Panc1 (cell line): ENCODE results near the gene KCNJ12. TPM values are rescaled to one million over a fixed set of nuclear protein-coding genes. Genes with fewer than 3 reads are reported as not detected.
"Not testable (repeated sequence)": the region's sequence is repeated elsewhere in the genome, so short reads cannot be mapped to it uniquely, and the experiment has no call there.

Source experiments
- ATAC-seq: fragments of 200-7000 bp; cut with Tn5 transposase; 2 replicates; pipeline ENCODE4 v1.9.1; 2020; ENCODE audit warnings: mild to moderate bottlenecking, moderate library complexity
- BruUV-seq: library from RNA; stranded (reverse); fragments of 400-500 nt; replicated peaks from 2 replicates; lab custom pipeline; 2021; lab: Mats Ljungman, UMichigan
- CTCF ChIA-PET: fragments of 300-600 bp; sonication (Branson Sonifier 250); formaldehyde crosslinking; loops from one replicate; lab custom pipeline; 2022; ENCODE audit warnings: antibody characterized with exemption; lab: Charles Lee
- POLR2A ChIA-PET: fragments of 300-600 bp; sonication (Branson Sonifier 250); formaldehyde crosslinking; loops from one replicate; lab custom pipeline; 2022; ENCODE audit warnings: antibody characterized with exemption; lab: Charles Lee
- DNase-seq: peaks from one replicate; pipeline ENCODE4 v3.0.0-alpha.2; 2010; ENCODE audit warnings: low read depth, low spot score
- H3K27ac ChIP-seq: 2 replicates; pipeline ENCODE4 v1.5.1; 2011; ENCODE audit warnings: mild to moderate bottlenecking, low read length, inconsistent platforms
- H3K27me3 ChIP-seq: fragments of 200-500 bp; sonication (Bioruptor generic); 2 replicates; pipeline ENCODE4 v1.6.0; 2014; ENCODE audit warnings: low read length, inconsistent platforms; ENCODE audit not compliant: control insufficient read depth, insufficient read depth
- H3K36me3 ChIP-seq: fragments of 200-500 bp; sonication (Bioruptor generic); 2 replicates; pipeline ENCODE4 v1.5.1; 2014; ENCODE audit warnings: inconsistent platforms, mild to moderate bottlenecking, low read length, moderate library complexity; ENCODE audit not compliant: control insufficient read depth, insufficient read depth
- H3K4me1 ChIP-seq: 2 replicates; pipeline ENCODE4 v1.5.1; 2011; ENCODE audit warnings: inconsistent platforms, mild to moderate bottlenecking, low read length, moderate library complexity; ENCODE audit not compliant: control insufficient read depth, insufficient read depth
- H3K4me3 ChIP-seq, 2 experiments: 2 replicates each; pipeline ENCODE4 v1.5.1; 2011 to 2012; ENCODE audit warnings: low read depth in 2 of 2, low read length in 2 of 2, mild to moderate bottlenecking in 2 of 2, inconsistent platforms in 1 of 2, moderate library complexity in 1 of 2
- H3K9me3 ChIP-seq: fragments of 200-500 bp; sonication (Bioruptor generic); 2 replicates; pipeline ENCODE4 v1.5.1; 2014; ENCODE audit warnings: low read depth, mild to moderate bottlenecking, inconsistent platforms, low read length, moderate library complexity; ENCODE audit not compliant: control insufficient read depth, insufficient read depth
- CTCF ChIP-seq: fragments of 450-650 bp; IDR thresholded peaks from 2 replicates; pipeline ENCODE4 v1.5.1; 2017; ENCODE audit warnings: mild to moderate bottlenecking
- POLR2AphosphoS5 ChIP-seq: IDR thresholded peaks from 2 replicates; pipeline ENCODE4 v1.6.1; 2012; ENCODE audit warnings: mild to moderate bottlenecking, low read depth, low read length, moderate library complexity
- REST ChIP-seq, 2 experiments: IDR thresholded peaks; 2 replicates each; pipeline ENCODE4 v1.6.1; 2011 to 2012; ENCODE audit warnings: low read depth in 2 of 2, control low read depth in 1 of 2, low read length in 1 of 2, mild to moderate bottlenecking in 1 of 2, moderate library complexity in 1 of 2; ENCODE audit not compliant: insufficient read depth in 1 of 2
- TCF7L2 ChIP-seq: IDR thresholded peaks from 2 replicates; pipeline ENCODE4 v1.6.1; 2011; ENCODE audit warnings: mild to moderate bottlenecking, low read depth, low read length, inconsistent platforms
- in situ Hi-C: cut with HindIII; loops from 2 replicates; pipeline ENCODE4 v1.10.0; 2016; ENCODE audit warnings: low sequenced_read_pairs, low pct_unique_long_range_greater_than_20kb
- intact Hi-C: fragments of 100-400 bp; cut with micrococcal nuclease; formaldehyde crosslinking; loops from one replicate; pipeline ENCODE4 v1.10.0; 2022; ENCODE audit not compliant: unreplicated experiment
- total RNA-seq: library from RNA; stranded (reverse); gene quantifications from one replicate; pipeline ENCODE4 v1.2.1, GENCODE V29; 2021; ENCODE audit not compliant: unreplicated experiment

KCNJ12 gene
- total RNA-seq, 1 experiment from 2014 or later: 2.7 TPM

DNA sequence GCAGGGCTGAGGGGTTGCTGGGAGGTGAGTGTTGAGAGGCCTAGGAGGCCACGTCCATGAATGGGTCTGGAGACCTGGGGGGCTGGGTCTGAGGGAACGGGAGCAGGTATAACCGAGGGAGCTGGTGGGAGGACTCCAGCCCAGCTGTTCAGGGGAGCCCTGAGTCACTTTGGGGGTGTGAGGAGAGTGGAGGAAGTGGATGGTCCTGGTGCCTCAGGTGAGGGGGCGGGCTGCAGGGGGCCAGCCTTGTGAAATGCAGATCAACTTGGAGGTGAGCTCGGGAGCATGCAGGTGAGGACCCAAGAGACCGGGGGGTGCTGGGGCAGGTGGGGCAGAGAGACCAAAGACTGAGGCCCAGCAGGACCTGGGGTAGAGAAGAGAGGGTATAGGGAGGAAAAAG, 79.6 kb downstream of the KCNJ12 start:
- H3K9me3 ChIP-seq: no peaks in the 10 kb centered on the region
- no peaks in the 10 kb centered on the region for H3K36me3 ChIP-seq
- no peak overlapping the region for H3K4me3 ChIP-seq
- no peak for TF ChIP-seq TCF7L2
- no peak for TF ChIP-seq REST (IDR thresholded peaks at IDR 0.05; ENCODE audit: insufficient read depth in 1 of 2, low read depth in 2 of 2, low read length in 1 of 2)
- no peak for TF ChIP-seq CTCF
- no peak for TF ChIP-seq POLR2AphosphoS5
- in situ Hi-C loops: no loop called here
- intact Hi-C loops: no loop called here
- no TSS peak for BruUV-seq
- no peaks in the 10 kb centered on the region; the same call in 1 of the 2 replicates for H3K27me3 ChIP-seq
- no peak overlapping the region for H3K27ac ChIP-seq
- peaks cover 5% of the 10 kb centered on the region for H3K4me1 ChIP-seq
- CTCF ChIA-PET: interaction anchor here (0.6 kb wide), 1 partner anchor 323 kb away, joined by 5 read pairs; no protein-coding TSS in a partner anchor
- no peak for ATAC-seq
- POLR2A ChIA-PET: no interaction called here
- no peak for DNase-seq

DNA sequence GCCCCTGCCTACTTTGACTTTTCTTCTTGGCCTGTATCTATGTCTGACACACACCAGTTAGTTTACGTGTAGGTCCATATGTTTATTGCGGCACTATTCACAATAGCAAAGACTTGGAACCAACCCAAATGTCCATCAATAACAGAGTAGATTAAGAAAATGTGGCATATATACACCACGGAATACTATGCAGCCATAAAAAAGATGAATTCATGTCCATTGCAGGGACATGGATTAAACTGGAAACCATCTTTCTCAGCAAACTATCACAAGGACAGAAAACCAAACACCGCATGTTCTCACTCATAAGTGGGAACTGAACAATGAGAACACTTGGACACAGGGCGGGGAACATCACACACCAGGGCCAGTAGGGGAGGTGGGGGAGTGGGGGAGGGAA, 80.3 kb downstream of the KCNJ12 start:
- in situ Hi-C loops, BruUV-seq, H3K4me1 ChIP-seq, H3K4me3 ChIP-seq, H3K36me3 ChIP-seq, H3K9me3 ChIP-seq, ATAC-seq, H3K27me3 ChIP-seq, intact Hi-C loops, DNase-seq, H3K27ac ChIP-seq, POLR2A ChIA-PET: not testable (repeated sequence)
- CTCF ChIA-PET: interaction anchor here (2.6 kb wide), 1 partner anchor 56 kb away, joined by 41 read pairs; no protein-coding TSS in a partner anchor

DNA sequence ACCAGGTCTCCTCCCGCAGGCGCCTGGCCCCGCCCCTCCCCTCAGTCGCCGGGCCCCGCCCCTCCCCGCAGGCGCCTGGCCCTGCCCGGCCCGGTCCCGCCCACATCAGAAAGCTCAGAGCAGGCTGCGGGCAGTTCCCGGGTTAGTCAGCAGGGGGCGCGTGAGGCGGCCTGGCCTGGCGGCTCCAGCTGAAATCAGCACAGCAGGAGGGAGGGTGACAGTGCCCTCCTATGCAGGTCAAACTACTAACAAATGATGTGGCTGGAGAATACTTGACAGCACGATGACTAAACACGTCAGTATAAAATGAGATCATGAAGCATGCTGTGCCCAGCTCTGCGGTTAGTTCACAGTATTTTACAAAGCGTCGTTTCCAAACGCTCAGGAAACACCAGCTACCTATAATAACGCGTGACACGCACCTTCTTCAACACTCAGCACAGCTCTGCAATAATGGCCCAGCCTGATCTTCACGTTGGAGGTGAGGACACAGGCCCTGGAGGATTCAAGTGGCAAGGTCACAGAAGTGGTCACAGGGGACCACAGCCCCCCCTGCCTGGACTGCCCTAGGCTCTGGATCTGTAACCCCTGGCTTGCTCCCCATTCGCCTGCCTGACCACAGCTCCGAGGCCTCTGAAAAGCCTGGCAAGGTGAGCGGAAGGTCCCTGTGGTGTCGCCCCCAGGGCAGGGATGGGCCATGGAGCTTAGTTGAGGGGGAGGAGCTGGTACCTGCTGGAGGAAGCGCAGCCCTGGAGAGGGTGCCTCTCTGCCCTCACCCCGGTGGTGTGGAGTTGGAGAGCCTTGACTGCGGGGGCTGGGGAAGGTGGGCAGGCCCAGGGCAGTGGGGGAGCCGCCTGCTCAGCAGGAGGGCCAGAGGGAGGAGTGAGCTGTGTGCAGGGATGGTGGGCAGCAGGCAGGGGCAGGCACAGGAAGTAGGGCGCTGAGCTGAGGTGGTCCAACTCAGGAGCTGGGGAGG, 81.2 kb downstream of the KCNJ12 start:
- Histone ChIP-seq H3K27ac (no peak overlapping the region), H3K4me1 (peaks cover 5% of the 10 kb centered on the region), H3K9me3 (no peaks in the 10 kb centered on the region), H3K4me3 (no peak overlapping the region), H3K27me3 (no peaks in the 10 kb centered on the region; the same call in 1 of the 2 replicates), H3K36me3 (no peaks in the 10 kb centered on the region)
- intact Hi-C loops (loop anchor here (1.0 kb wide), 1 partner anchor 54 kb away; no protein-coding TSS in a partner anchor), in situ Hi-C loops (no loop called here)
- DNase-seq (peak; percentile 71), ATAC-seq (peak; percentile 89)
- no TSS peak for BruUV-seq
- ChIA-PET POLR2A (interaction anchor here (0.6 to 0.7 kb wide), 2 partner anchors 25 to 184 kb away, joined by 4 to 6 read pairs; no protein-coding TSS in a partner anchor), CTCF (interaction anchor here (0.5 to 2.6 kb wide), 8 partner anchors 53 to 428 kb away, joined by 3 to 41 read pairs (median 7); no protein-coding TSS in a partner anchor)
- TF ChIP-seq POLR2AphosphoS5 (no peak), CTCF (peak; percentile 94), REST (IDR thresholded peaks at IDR 0.05; ENCODE audit: insufficient read depth in 1 of 2, low read depth in 2 of 2, low read length in 1 of 2) (no peak), TCF7L2 (no peak)
